Activated CD4-positive, alpha-beta memory T cell treated with anti-CD3 and anti-CD28 coated beads for 36 hours (primary cell): ENCODE data around the gene NCOA3. TPM values are rescaled to one million over a fixed set of nuclear protein-coding genes. Genes with fewer than 3 reads are reported as not detected.

Experiments
- CTCF ChIA-PET: fragments of 350-600 bp; sonication (Branson Sonifier 250); formaldehyde crosslinking; loops from one replicate; lab custom pipeline; 2021; ENCODE audit warnings: antibody characterized with exemption, inconsistent platforms; lab: Charles Lee
- POLR2A ChIA-PET: fragments of 350-600 bp; sonication (Branson Sonifier 250); formaldehyde crosslinking; loops from one replicate; lab custom pipeline; 2021; ENCODE audit warnings: antibody characterized with exemption; lab: Charles Lee
- DNase-seq: peaks from one replicate; pipeline ENCODE4 v3.0.0-alpha.2; 2020
- H3K27ac Mint-ChIP-seq: one replicate; pipeline ENCODE4 v1.8.0; 2021; ENCODE audit warnings: mixed read lengths
- H3K27me3 Mint-ChIP-seq: one replicate; pipeline ENCODE4 v1.8.0; 2021; ENCODE audit warnings: mixed read lengths
- H3K36me3 Mint-ChIP-seq: one replicate; pipeline ENCODE4 v1.8.0; 2021; ENCODE audit warnings: mixed read lengths
- H3K4me1 Mint-ChIP-seq: one replicate; pipeline ENCODE4 v1.8.0; 2021; ENCODE audit warnings: low read depth, mixed read lengths
- H3K4me3 Mint-ChIP-seq: one replicate; pipeline ENCODE4 v1.8.0; 2021; ENCODE audit warnings: mild to moderate bottlenecking, mixed read lengths
- H3K9me3 Mint-ChIP-seq: one replicate; pipeline ENCODE4 v1.8.0; 2021; ENCODE audit warnings: mixed read lengths
- intact Hi-C: fragments of 100-400 bp; cut with micrococcal nuclease; formaldehyde crosslinking; loops from one replicate; pipeline ENCODE4 v1.15.1; 2023
- total RNA-seq, 2 experiments: library from RNA; stranded (reverse); gene quantifications; one replicate each; pipeline ENCODE4 v1.2.3, GENCODE V29; 2021

Gene NCOA3
- total RNA-seq, 2 experiments from 2014 or later = 72.0 to 81.8 TPM

GRCh38 chr20:47672166-47672565 is 170.5 kb downstream of the NCOA3 start:
- POLR2A ChIA-PET = no interaction called here
- Mint-ChIP-seq H3K4me3 (no peak overlapping the region), H3K9me3 (no peaks in the 10 kb centered on the region), H3K36me3 (no peaks in the 10 kb centered on the region), H3K27ac (no peak overlapping the region), H3K27me3 (no peaks in the 10 kb centered on the region), H3K4me1 (no peaks in the 10 kb centered on the region)
- intact Hi-C loops = no loop called here
- CTCF ChIA-PET = interaction anchor here (0.8 kb wide), 1 partner anchor 53 kb away, joined by 3 read pairs; no protein-coding TSS in a partner anchor
- no peak for DNase-seq

DNA sequence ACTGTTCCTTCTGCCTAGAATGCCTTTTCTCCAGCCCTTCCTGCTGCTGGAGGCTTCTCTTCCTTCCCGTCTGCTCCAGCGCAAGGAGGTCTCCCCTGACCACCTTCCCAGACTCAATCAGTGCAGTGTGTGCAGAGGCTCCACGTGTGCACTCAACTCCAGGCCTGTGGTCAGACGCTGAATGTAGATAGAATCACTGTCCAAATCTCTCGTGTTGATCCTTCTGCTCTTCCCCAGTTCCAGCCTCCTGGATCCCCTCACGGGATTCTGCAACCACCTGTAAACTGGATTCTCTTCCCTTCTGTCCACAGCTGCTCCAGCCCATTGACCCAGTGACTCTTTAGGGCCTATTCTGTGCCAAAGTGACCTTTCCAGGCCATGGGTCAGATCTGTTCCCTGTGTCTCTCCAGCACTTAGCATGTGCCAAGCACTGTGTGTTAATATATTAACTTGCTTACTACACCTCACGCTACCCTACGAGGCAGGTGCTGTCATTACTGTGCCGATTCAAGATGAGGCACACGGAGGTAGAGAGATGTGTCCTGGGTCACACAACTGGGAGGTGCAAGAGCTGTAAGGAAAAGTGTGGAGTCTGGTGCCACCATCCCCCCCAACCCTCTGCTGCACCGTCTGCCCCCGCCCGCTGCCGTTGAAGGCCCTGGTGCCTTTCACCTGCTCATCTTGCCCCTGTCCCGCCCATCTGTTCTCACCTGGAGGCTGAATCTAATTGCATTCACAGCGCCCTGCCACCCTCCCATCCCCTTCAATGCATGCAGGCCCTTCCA is 171.4 kb downstream of the NCOA3 start:
- Mint-ChIP-seq H3K27me3 (no peaks in the 10 kb centered on the region), H3K27ac (no peak overlapping the region), H3K4me1 (no peaks in the 10 kb centered on the region), H3K9me3 (no peaks in the 10 kb centered on the region), H3K4me3 (no peak overlapping the region), H3K36me3 (no peaks in the 10 kb centered on the region)
- POLR2A ChIA-PET = no interaction called here
- CTCF ChIA-PET = interaction anchor here (0.5 kb wide), 1 partner anchor 452 kb away, joined by 5 read pairs; no protein-coding TSS in a partner anchor
- intact Hi-C loops = no loop called here
- no peak for DNase-seq

- intact Hi-C loops = no loop called here
- H3K27ac Mint-ChIP-seq = no peak overlapping the region
- H3K4me1 Mint-ChIP-seq = no peaks in the 10 kb centered on the region
- no peak for DNase-seq
- ChIA-PET CTCF (interaction anchor here (0.5 kb wide), 1 partner anchor 452 kb away, joined by 5 read pairs; no protein-coding TSS in a partner anchor), POLR2A (no interaction called here)
- no peaks in the 10 kb centered on the region for H3K27me3 Mint-ChIP-seq
- no peaks in the 10 kb centered on the region for H3K36me3 Mint-ChIP-seq
- H3K9me3 Mint-ChIP-seq = no peaks in the 10 kb centered on the region
- no peak overlapping the region for H3K4me3 Mint-ChIP-seq
These were observed 171.9 kb downstream of the NCOA3 start for GRCh38 chr20:47673671-47673955.

DNA sequence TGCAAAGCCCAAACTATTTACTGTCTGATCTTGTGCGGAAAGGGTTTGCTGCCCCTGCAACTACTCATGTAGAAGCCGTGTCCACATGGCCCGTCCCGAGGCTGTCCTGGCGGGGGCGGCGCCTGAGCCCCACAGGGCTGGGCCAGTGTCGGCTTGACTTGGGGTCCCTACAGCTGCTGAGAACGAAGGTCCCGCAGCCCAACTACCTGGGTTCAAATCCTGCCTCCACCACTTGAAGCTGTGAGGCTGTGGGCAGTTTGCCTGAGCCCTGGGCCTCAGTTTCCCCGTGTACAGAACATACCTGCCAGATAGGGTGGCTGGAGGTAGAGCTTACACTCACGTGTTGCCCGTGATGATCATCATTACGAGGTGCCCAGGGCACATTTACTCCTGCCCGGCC is 172.5 kb downstream of the NCOA3 start:
- no peak for DNase-seq
- intact Hi-C loops = no loop called here
- H3K36me3 Mint-ChIP-seq = no peaks in the 10 kb centered on the region
- no peak overlapping the region for H3K27ac Mint-ChIP-seq
- H3K9me3 Mint-ChIP-seq = no peaks in the 10 kb centered on the region
- CTCF ChIA-PET = no interaction called here
- H3K27me3 Mint-ChIP-seq = no peaks in the 10 kb centered on the region
- H3K4me1 Mint-ChIP-seq = no peaks in the 10 kb centered on the region
- no peak overlapping the region for H3K4me3 Mint-ChIP-seq
- POLR2A ChIA-PET = no interaction called here

DNA sequence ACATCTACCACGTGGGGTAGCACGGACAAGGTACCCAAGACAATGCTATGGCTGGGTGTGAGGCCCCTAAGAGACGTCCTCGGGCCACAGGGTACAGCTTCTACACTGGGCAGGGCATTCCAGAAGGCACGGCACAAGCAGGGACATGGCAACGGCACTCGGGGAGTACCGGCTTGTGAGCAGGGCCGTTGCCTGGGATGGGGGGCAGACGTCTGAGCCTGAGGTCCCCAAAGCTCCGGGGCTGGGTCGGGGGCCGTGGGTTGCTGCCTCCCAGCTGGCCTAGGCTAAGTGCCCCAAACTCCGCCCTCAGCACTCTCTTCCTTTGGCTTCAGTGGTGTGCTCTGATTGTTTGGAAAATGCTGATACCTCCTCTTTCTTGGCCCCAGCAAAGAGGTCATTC is 173.0 kb downstream of the NCOA3 start:
- intact Hi-C loops = loop anchor here (5.0 kb wide), 1 partner anchor 53 kb away; no protein-coding TSS in a partner anchor
- Mint-ChIP-seq H3K9me3 (no peaks in the 10 kb centered on the region), H3K27me3 (no peaks in the 10 kb centered on the region), H3K4me3 (no peak overlapping the region), H3K36me3 (no peaks in the 10 kb centered on the region), H3K4me1 (no peaks in the 10 kb centered on the region), H3K27ac (no peak overlapping the region)
- DNase-seq = no peak
- ChIA-PET CTCF (interaction anchor here (0.9 to 1.0 kb wide), 2 partner anchors 11 to 947 kb away, joined by 3 to 4 read pairs; no protein-coding TSS in a partner anchor), POLR2A (no interaction called here)

DNA sequence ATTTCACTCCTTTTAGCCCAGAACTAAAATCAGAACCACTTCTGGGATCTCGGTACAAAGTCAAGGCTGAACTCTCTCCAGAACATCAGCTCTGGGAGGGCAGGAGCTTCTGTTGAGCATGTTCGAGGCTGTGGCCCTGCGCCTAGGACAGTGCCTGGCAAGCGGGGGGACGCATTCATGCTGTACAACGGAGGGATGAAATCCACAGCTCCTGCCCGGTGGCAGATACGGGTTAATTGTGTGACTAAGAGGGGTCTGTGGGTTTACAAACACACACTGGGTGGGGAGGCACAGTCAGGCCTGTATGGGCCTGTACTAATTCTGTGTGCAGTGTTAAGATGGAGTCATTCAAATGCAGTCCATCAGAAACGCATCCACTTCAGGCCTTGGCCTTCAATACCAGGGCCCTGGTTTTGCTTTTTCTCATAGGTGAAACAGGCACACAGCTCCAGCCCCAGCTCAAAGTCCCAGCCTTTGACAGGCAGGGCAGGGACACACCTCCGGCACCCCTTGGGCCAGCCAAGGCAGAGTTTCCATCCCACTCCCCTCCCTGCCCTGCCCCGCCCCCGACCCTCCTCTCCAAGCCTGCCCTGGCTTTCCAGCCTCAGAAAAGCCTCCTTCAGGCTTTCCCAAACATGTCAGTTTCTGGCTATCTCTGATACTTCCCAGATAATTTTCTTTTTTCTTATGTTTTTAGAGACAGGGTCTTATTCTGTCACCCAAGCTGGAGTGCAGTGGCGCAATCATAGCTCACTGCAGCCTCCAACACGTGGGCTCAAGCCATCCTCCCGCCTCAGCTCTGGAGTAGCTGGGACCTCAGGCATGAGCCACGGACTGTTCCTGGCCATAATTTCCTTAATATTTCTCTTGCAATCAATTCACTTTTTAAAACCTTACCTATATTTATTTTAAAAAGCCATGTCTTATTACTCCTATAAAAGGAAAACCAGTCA is 173.8 kb downstream of the NCOA3 start:
- POLR2A ChIA-PET = no interaction called here
- no peaks in the 10 kb centered on the region for H3K36me3 Mint-ChIP-seq
- H3K9me3 Mint-ChIP-seq = no peaks in the 10 kb centered on the region
- H3K4me1 Mint-ChIP-seq = no peaks in the 10 kb centered on the region
- CTCF ChIA-PET = interaction anchor here (0.9 to 1.5 kb wide), 3 partner anchors 10 to 947 kb away, joined by 3 to 4 read pairs (median 3); no protein-coding TSS in a partner anchor
- H3K27ac Mint-ChIP-seq = no peak overlapping the region
- no peaks in the 10 kb centered on the region for H3K27me3 Mint-ChIP-seq
- intact Hi-C loops = loop anchor here (5.0 kb wide), 1 partner anchor 52 kb away; no protein-coding TSS in a partner anchor
- no peak for DNase-seq
- no peak overlapping the region for H3K4me3 Mint-ChIP-seq

GRCh38 chr20:47676219-47676721 is 174.6 kb downstream of the NCOA3 start:
- H3K4me1 Mint-ChIP-seq = no peaks in the 10 kb centered on the region
- no peak overlapping the region for H3K27ac Mint-ChIP-seq
- intact Hi-C loops = loop anchor here (5.0 kb wide), 1 partner anchor 51 kb away; no protein-coding TSS in a partner anchor
- no peaks in the 10 kb centered on the region for H3K36me3 Mint-ChIP-seq
- H3K27me3 Mint-ChIP-seq = no peaks in the 10 kb centered on the region
- POLR2A ChIA-PET = no interaction called here
- CTCF ChIA-PET = interaction anchor here (0.7 to 5.4 kb wide), 3 partner anchors 10 to 945 kb away, joined by 3 to 67 read pairs (median 4); no protein-coding TSS in a partner anchor
- H3K4me3 Mint-ChIP-seq = no peak overlapping the region
- no peaks in the 10 kb centered on the region for H3K9me3 Mint-ChIP-seq
- no peak for DNase-seq

DNA sequence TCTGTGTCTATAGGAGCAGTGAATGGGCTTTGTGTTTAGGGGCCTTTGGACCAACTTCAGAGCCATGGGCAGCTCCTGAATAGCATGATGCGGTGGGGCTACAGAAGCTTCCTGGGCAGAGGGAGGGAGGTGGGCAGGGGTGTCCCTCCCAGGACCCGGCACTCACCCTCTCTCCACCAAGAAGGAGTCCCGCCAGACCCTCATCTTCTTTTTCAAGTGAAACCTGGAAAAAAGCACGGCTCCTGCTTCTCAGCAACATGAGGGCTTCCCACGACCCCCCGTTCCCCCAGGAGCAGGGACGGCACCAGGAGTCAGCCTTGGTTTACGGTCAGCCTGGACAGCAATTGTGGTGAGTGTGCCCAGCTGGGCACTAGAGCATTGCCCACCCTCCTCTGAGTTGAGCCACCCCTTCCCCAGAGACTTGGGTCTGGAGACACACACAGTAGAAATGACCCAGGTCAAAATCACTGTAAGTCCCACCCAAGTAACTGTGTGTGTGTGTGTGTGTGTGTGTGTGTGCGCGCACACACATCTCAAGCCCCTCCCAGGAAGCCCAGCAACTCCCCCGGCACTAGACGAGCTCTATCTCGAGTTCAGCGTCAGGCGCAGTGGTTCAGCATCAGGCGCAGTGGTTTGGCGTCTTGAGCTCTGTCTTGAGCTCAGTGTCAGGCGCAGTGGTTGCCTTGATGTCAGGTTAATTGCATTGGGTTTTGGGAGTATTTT is 175.4 kb downstream of the NCOA3 start:
- H3K9me3 Mint-ChIP-seq = no peaks in the 10 kb centered on the region
- intact Hi-C loops = loop anchor here (5.0 kb wide), 1 partner anchor 50 kb away; no protein-coding TSS in a partner anchor
- CTCF ChIA-PET = interaction anchor here (0.6 to 5.4 kb wide), 11 partner anchors 9 to 1184 kb away, joined by 3 to 67 read pairs (median 4); no protein-coding TSS in a partner anchor
- H3K36me3 Mint-ChIP-seq = no peaks in the 10 kb centered on the region
- H3K27me3 Mint-ChIP-seq = no peaks in the 10 kb centered on the region
- no peaks in the 10 kb centered on the region for H3K4me1 Mint-ChIP-seq
- POLR2A ChIA-PET = no interaction called here
- no peak overlapping the region for H3K4me3 Mint-ChIP-seq
- DNase-seq = no peak
- H3K27ac Mint-ChIP-seq = no peak overlapping the region

- DNase-seq = peak; percentile 78
- POLR2A ChIA-PET = no interaction called here
- CTCF ChIA-PET = interaction anchor here (0.6 to 5.4 kb wide), 16 partner anchors 9 to 1183 kb away, joined by 3 to 67 read pairs (median 4); no protein-coding TSS in a partner anchor
- Mint-ChIP-seq H3K27ac (no peak overlapping the region), H3K4me3 (no peak overlapping the region), H3K36me3 (no peaks in the 10 kb centered on the region), H3K4me1 (no peaks in the 10 kb centered on the region), H3K27me3 (no peaks in the 10 kb centered on the region), H3K9me3 (no peaks in the 10 kb centered on the region)
- intact Hi-C loops = loop anchor here (1.0 to 5.0 kb wide), 3 partner anchors 34 to 943 kb away; no protein-coding TSS in a partner anchor
These were observed 176.2 kb downstream of the NCOA3 start for GRCh38 chr20:47677635-47678453.

- H3K36me3 Mint-ChIP-seq = no peaks in the 10 kb centered on the region
- POLR2A ChIA-PET = no interaction called here
These were observed 176.8 kb downstream of the NCOA3 start for GRCh38 chr20:47678536-47678935.

More at GRCh38 chr20:47678536-47678935, 176.8 kb downstream of the NCOA3 start:
- H3K27me3 Mint-ChIP-seq = no peaks in the 10 kb centered on the region
- intact Hi-C loops = loop anchor here (1.0 to 5.0 kb wide), 3 partner anchors 34 to 943 kb away; no protein-coding TSS in a partner anchor
- no peaks in the 10 kb centered on the region for H3K4me1 Mint-ChIP-seq
- no peak overlapping the region for H3K27ac Mint-ChIP-seq
- H3K9me3 Mint-ChIP-seq = no peaks in the 10 kb centered on the region
- CTCF ChIA-PET = interaction anchor here (0.7 to 5.4 kb wide), 11 partner anchors 10 to 951 kb away, joined by 3 to 67 read pairs (median 4); no protein-coding TSS in a partner anchor
- DNase-seq = no peak
- no peak overlapping the region for H3K4me3 Mint-ChIP-seq
